ENCODE results near the gene RALA. TPM values are rescaled to one million over a fixed set of nuclear protein-coding genes. Genes with fewer than 3 reads are reported as not detected.

Gene RALA
- total RNA-seq, 1 donor from 2014 or later: 38.0 TPM

GRCh38 chr7:39609113-39609934 lies 14.0 kb upstream of the RALA start:
- ATAC-seq (ENCODE audit: poor library complexity) (peak; percentile 88), DNase-seq (peak; percentile 56)
- intact Hi-C loops (cut with DNase I): no loop called here

DNA sequence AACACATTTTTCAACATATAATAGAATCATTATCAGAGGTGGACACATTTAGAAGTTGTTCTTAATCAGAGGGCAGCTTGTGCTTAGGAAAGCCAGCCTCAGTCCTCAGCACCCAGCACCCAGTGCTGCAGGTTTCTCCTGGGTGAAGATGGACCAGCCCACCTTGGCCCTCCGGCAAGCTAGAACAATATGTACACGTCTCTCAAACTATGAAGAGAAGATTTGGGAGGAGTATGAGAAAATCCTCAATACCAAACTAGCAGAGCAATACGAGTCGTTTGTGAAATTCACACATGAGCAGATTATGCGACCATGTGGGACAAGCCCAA lies 13.5 kb upstream of the RALA start:
- DNase-seq: no peak
- ATAC-seq (ENCODE audit: poor library complexity): no peak
- intact Hi-C loops (cut with DNase I): no loop called here

- DNase-seq (no peak), ATAC-seq (ENCODE audit: poor library complexity) (no peak)
- intact Hi-C loops (cut with DNase I): no loop called here
Observed at GRCh38 chr7:39613577-39613976, 9.8 kb upstream of the RALA start.

DNA sequence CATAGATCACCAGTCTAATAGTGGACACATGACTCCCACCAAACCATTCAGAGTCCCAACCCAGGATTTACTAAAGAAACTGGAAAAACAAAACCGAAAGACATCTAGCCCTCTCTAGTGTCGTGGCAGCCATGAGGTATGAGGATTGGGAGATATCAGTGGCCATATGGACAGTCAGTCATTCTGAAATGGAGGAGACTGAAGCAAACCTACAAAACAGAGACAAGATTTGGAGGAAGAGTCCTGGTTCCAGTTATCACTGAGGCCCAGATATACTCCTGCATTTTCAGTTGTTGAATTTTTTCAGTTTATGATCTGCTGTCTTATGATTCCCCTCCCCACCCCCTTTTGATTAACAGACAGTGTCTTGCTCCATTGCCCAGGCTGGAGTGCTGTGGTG lies 9.1 kb upstream of the RALA start:
- intact Hi-C loops (cut with DNase I): no loop called here
- DNase-seq (no peak), ATAC-seq (ENCODE audit: poor library complexity) (no peak)

DNA sequence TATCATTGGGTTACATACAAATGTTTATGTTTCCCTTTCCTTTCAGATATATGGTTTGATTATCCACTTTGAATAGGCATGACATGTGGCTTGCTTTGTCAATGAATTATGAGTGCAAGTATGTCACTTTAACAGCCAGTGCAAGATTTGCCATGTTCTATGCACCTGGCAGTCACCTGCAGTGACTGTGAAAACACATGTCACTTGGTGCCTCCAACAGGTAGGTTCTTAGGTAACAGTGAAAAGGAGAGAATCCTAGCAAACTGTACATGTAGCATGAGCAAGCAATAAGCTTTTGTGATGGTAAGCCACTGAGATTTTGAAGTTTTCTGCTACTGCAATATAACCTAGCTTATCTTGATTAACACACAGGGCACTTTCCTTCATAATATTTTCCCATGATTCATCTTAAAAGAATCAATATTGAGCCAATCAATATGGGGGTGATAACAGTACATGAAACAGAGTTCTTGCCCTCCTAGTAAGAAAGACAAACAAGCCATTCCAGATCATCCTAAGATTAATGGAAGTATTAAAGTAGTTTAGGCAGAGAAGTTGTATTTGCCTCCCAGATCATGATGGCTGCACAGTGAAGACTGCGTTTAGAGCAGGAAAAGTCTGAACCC lies 7.9 kb upstream of the RALA start:
- ATAC-seq (ENCODE audit: poor library complexity) (no peak), DNase-seq (no peak)
- intact Hi-C loops (cut with DNase I): no loop called here

- DNase-seq: no peak
- intact Hi-C loops (cut with DNase I): no loop called here
- no peak for ATAC-seq (ENCODE audit: poor library complexity)
Observed at GRCh38 chr7:39616138-39616537, 7.2 kb upstream of the RALA start.

- no peak for DNase-seq
- intact Hi-C loops (cut with DNase I): no loop called here
- no peak for ATAC-seq (ENCODE audit: poor library complexity)
Observed at GRCh38 chr7:39617005-39617404, 6.4 kb upstream of the RALA start.

GRCh38 chr7:39618868-39619267 lies 4.5 kb upstream of the RALA start:
- DNase-seq: no peak
- ATAC-seq (ENCODE audit: poor library complexity): no peak
- intact Hi-C loops (cut with DNase I): no loop called here

DNA sequence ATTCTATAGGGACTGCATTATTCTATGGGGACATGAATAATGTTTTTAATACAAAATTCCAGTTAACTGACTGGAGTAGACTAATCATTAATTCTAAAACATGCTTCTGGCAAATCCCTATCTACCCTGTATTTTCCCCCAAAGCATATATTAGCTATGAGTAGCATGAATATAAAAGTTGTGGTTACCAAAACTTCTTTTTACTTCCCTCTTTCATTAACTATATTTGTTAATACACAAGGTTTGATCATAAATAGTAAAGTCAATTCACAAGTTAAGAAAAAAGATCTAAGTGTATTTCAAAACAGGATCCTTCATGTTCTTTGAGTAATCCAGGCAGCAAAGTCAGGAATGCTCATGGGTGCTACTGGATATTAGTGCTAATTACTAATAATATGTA lies 2.9 kb upstream of the RALA start:
- DNase-seq (no peak), ATAC-seq (ENCODE audit: poor library complexity) (no peak)
- intact Hi-C loops (cut with DNase I): loop anchor here (5.0 to 10.0 kb wide), 3 partner anchors 64 to 127 kb away; no protein-coding TSS in a partner anchor

- ATAC-seq (ENCODE audit: poor library complexity) (no peak), DNase-seq (no peak)
- intact Hi-C loops (cut with DNase I): loop anchor here (5.0 to 10.0 kb wide), 3 partner anchors 64 to 126 kb away; no protein-coding TSS in a partner anchor
Observed at GRCh38 chr7:39621261-39621660, 2.1 kb upstream of the RALA start.

GRCh38 chr7:39621784-39622411 lies 1.5 kb upstream of the RALA start:
- intact Hi-C loops (cut with DNase I): loop anchor here (5.0 to 10.0 kb wide), 3 partner anchors 63 to 125 kb away; no protein-coding TSS in a partner anchor
- ATAC-seq (ENCODE audit: poor library complexity) (no peak), DNase-seq (no peak)

- intact Hi-C loops (cut with DNase I): loop anchor here (5.0 to 10.0 kb wide), 3 partner anchors 62 to 125 kb away; no protein-coding TSS in a partner anchor
- no peak for ATAC-seq (ENCODE audit: poor library complexity)
- no peak for DNase-seq
Observed at GRCh38 chr7:39622609-39623008, 763 bp upstream of the RALA start.

DNA sequence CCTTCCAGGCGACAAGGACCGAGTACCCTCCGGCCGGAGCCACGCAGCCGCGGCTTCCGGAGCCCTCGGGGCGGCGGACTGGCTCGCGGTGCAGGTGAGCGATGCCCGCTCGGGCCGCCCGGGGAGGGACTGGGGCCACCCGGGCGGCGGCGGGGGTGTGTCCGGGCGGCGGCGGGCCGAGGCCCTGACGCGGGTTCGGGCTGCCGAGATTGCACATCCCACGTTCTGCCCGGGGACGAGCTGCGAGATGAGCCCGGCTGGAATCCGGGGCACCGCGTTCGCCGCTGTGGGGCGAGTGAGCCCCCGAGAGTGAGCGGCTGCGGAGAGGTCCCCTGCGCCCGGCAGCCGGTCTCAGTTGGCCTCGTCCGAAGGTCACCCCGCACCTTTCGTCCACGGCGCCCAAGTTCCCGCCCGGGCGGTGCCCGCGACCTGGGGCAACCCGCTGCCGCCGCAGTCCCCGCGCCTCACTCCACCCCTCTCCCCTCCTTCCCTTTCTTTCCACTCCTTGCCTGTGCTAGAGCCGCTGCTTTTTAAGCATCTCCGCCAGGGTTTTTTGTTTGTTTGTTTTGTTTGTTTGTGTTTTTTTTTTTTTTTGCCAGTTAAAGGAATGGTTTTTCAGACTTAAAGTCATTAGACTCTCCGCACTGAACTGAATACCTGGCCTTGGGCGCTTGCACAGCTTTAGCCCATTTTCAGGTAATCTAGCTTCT lies 515 bp downstream of the RALA start:
- intact Hi-C loops (cut with DNase I): loop anchor here (5.0 to 10.0 kb wide), 3 partner anchors 61 to 123 kb away; no protein-coding TSS in a partner anchor
- peak; percentile 67 for ATAC-seq (ENCODE audit: poor library complexity)
- no peak for DNase-seq

- ATAC-seq (ENCODE audit: poor library complexity) (no peak), DNase-seq (no peak)
- intact Hi-C loops (cut with DNase I): loop anchor here (5.0 to 10.0 kb wide), 3 partner anchors 60 to 123 kb away; no protein-coding TSS in a partner anchor
Observed at GRCh38 chr7:39624442-39624807, 1.1 kb downstream of the RALA start.

DNA sequence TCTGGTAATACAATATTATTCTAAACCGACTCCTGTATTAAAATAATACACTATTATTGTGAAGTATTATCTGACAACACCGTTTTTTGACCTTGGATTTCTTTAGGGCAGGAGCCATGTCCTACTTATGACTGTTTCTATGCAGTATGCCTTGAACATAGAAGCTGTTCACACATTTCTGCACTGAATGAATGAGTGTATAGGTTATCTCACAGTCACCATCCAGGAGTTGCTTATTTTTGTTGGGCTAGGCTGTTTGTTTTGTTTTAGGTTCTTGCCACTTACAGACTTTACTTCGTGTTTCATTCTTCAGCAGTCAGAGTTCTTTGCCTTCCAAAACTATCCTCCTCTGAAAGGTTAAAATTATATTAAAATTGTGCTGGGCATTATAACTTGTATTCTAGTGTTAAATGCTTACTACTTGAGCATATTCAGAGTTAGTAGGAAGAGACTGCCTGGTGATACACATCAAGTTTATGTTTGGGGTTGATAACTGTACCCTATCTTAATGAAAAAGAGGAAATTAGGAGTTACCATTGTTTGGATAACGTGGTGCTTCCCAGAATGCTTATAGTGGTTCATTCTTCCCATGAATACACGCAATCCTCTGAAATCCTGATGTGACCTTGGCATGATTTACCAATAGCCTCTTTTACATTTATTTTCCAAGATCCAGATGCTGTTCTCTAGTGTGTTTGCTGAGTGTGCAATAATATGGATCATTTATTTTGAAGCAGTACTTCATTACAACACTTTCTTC lies 1.7 kb downstream of the RALA start:
- no peak for DNase-seq
- intact Hi-C loops (cut with DNase I): loop anchor here (5.0 to 10.0 kb wide), 3 partner anchors 60 to 122 kb away; no protein-coding TSS in a partner anchor
- ATAC-seq (ENCODE audit: poor library complexity): no peak

- DNase-seq (no peak), ATAC-seq (ENCODE audit: poor library complexity) (no peak)
- intact Hi-C loops (cut with DNase I): no loop called here
Observed at GRCh38 chr7:39631736-39632308, 8.4 kb downstream of the RALA start.

DNA sequence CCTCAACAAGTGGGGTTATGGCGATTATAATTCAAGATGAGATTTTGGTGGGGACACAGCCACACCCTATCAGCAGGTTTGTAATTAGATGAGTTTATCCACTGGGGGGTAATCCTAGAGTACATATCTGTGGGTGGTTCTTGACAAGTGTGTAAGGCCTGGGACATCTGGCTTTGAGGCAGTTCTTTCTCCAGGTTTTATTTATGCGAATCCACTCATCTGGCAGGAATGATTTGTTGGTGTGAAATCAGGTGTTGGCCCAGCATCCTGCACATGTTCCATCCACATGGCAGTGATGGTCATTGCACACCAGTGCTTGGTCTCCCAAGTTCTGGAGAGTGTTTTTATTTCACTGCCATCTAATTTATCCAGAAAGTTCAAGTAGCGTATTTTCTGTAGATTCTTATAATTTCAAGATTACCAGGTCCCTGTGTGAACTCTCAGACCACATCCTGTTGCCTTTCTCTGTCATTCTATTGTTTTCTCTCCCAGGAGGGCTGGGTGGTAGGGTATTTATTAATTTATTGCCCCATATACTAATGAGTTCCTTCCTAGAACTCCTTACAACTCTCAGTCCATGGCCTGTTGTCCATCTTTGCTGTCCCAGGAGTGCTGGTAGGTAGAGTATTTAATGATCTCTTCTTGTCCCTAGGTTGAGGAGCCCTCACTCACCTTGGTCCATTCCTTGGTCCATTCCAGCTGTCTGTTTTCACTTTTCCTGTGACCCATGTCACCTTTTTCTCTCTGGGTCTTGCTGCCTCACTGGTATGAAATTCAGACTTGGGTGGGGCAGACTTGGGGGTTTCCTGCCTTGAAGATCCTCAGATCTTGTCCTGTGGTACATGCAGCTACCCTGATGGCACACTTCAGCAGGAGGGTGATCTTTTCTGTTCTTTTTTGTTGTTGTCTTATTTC lies 10.4 kb downstream of the RALA start:
- intact Hi-C loops (cut with DNase I): no loop called here
- DNase-seq (no peak), ATAC-seq (ENCODE audit: poor library complexity) (no peak)
